Vagina (tissue), 2 donors: ENCODE results near the gene KRTAP10-5. TPM values are rescaled to one million over a fixed set of nuclear protein-coding genes. Genes with fewer than 3 reads are reported as not detected.

ENCODE experiments used
- DNase-seq, 2 donors: peaks; one replicate each; pipeline ENCODE4 v3.0.0-alpha.2; 2017; ENCODE audit errors: extremely low spot score in 2 of 2
- H3K27ac ChIP-seq: fragments of 200-600 bp; sonication (generic); one replicate; pipeline ENCODE4 v1.5.1; 2019
- H3K27me3 ChIP-seq: fragments of 200-600 bp; sonication (generic); one replicate; pipeline ENCODE4 v1.5.1; 2019
- H3K36me3 ChIP-seq, 2 donors: fragments of 200-600 bp; sonication (generic); one replicate each; pipeline ENCODE4 v1.5.1; 2017 to 2019
- H3K4me1 ChIP-seq: fragments of 200-600 bp; sonication (generic); one replicate; pipeline ENCODE4 v1.5.1; 2019
- H3K4me3 ChIP-seq, 2 donors: fragments of 200-600 bp; sonication (generic); 1 replicate in 1 of 2; 2 replicates in 1 of 2; pipeline ENCODE4 v1.5.1; 2016 to 2019
- H3K9me3 ChIP-seq: fragments of 200-600 bp; sonication (generic); one replicate; pipeline ENCODE4 v1.5.1; 2019
- POLR2A ChIP-seq, 2 donors: fragments of 450-650 bp; IDR thresholded peaks; one replicate each; pipeline ENCODE4 v1.6.1; 2017; ENCODE audit warnings: antibody characterized with exemption in 2 of 2, mild to moderate bottlenecking in 2 of 2, moderate library complexity in 2 of 2
- POLR2AphosphoS5 ChIP-seq, 2 donors: sonication (generic); formaldehyde crosslinking; IDR thresholded peaks; one replicate each; pipeline ENCODE4 v1.9.0; 2017; ENCODE audit warnings: antibody characterized with exemption in 2 of 2, mild to moderate bottlenecking in 2 of 2, low read depth in 1 of 2; ENCODE audit not compliant: insufficient read depth in 1 of 2
- intact Hi-C: fragments of 100-400 bp; cut with DNase I; formaldehyde crosslinking; loops from one replicate; pipeline ENCODE4 v1.15.1; 2023
- total RNA-seq: library from RNA; depleted of rRNA; stranded (reverse); fragments of >200 nt; gene quantifications from one replicate; pipeline ENCODE4 v1.2.3, GENCODE V29; 2016
- TF ChIP-seq, protein P1 (sequence below), 3 experiments: fragments of 450-650 bp in 2 of 3; fragments of 200-600 bp in 1 of 3; sonication (generic) in 1 of 3; IDR thresholded peaks; one replicate each; pipeline ENCODE4 v1.5.1; 2017 to 2019; ENCODE audit warnings: antibody characterized with exemption in 3 of 3, mild to moderate bottlenecking in 2 of 3, moderate library complexity in 2 of 3

KRTAP10-5 gene
- total RNA-seq, 1 donor from 2014 or later = not detected

DNA sequence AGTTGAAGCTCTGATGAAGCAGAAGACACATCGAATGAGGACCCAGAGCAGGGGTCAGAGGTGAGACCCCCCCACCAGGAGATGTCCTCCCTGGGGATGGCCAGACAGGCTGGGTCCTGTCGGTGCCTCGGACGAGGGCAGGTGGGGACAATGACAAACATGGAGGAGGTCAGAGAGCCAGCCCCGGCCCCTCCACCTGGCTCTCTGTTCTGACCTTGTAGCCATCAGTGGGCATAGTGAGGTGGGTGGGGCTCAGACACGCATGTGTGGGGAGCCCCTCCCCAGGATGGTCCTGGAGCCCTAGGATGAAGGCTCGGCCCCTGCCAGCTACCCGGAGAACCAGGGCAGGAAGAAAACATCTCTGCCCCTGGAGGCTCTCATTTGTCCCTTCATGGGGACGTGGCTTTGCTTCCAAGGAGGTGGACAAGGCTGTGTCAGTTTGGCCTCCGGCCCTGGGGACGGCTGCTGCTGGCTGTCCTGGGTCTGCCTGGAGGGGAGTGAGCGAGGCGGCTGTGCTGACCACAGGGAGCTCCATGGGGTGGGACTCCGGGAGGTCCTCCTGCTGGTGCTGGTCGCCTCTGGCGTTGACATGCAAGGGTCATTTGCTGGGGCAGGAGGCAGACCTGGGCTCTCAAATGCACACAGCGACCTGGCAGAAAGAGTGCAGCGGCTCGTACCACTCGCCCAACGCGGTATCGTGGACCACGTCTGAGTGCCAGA, 9.3 kb upstream of the KRTAP10-5 start:
- intact Hi-C loops = loop anchor here (10.0 kb wide), 1 partner anchor 135 kb away; the partner anchor contains the start of gene LRRC3
- peak; percentile 52 to 79 for DNase-seq
- H3K4me3 ChIP-seq = no peak overlapping the region
- H3K36me3 ChIP-seq = no peaks in the 10 kb centered on the region
- TF ChIP-seq, protein P1, sequence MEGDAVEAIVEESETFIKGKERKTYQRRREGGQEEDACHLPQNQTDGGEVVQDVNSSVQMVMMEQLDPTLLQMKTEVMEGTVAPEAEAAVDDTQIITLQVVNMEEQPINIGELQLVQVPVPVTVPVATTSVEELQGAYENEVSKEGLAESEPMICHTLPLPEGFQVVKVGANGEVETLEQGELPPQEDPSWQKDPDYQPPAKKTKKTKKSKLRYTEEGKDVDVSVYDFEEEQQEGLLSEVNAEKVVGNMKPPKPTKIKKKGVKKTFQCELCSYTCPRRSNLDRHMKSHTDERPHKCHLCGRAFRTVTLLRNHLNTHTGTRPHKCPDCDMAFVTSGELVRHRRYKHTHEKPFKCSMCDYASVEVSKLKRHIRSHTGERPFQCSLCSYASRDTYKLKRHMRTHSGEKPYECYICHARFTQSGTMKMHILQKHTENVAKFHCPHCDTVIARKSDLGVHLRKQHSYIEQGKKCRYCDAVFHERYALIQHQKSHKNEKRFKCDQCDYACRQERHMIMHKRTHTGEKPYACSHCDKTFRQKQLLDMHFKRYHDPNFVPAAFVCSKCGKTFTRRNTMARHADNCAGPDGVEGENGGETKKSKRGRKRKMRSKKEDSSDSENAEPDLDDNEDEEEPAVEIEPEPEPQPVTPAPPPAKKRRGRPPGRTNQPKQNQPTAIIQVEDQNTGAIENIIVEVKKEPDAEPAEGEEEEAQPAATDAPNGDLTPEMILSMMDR (IDR thresholded peaks at IDR 0.05) = no peak
- TF ChIP-seq POLR2A (IDR thresholded peaks at IDR 0.05) (no peak), POLR2AphosphoS5 (IDR thresholded peaks at IDR 0.05; ENCODE audit: insufficient read depth in 1 of 2, low read depth in 1 of 2) (no peak)
- no peaks in the 10 kb centered on the region for H3K9me3 ChIP-seq
- H3K27me3 ChIP-seq = no peaks in the 10 kb centered on the region
- H3K4me1 ChIP-seq = no peaks in the 10 kb centered on the region
- H3K27ac ChIP-seq = no peak overlapping the region

DNA sequence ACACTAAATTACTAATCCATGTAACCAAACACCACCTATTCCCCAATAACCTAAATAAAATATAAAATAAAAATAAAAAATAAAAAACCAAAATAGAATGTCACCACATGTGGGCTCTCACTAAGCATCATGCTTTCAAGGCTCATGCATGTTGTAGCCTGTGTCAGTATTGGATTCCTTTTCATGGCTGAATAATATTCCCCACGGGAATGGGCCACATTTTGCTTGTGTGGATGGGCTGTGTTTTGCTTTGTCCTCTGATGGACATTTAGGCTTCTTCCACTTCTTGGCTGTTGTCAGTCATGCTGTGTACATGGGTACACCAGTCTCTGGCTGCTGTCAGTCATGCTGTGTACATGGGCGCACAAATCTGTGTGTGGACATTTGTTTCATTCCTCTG, 8.7 kb upstream of the KRTAP10-5 start:
- no peaks in the 10 kb centered on the region for H3K9me3 ChIP-seq
- H3K27ac ChIP-seq = no peak overlapping the region
- no peak overlapping the region for H3K4me3 ChIP-seq
- intact Hi-C loops = loop anchor here (10.0 kb wide), 1 partner anchor 134 kb away; the partner anchor contains the start of gene LRRC3
- no peaks in the 10 kb centered on the region for H3K36me3 ChIP-seq
- H3K4me1 ChIP-seq = no peaks in the 10 kb centered on the region
- peak in 1 of 2 donors; percentile 58 for DNase-seq
- TF ChIP-seq POLR2AphosphoS5 (IDR thresholded peaks at IDR 0.05; ENCODE audit: insufficient read depth in 1 of 2, low read depth in 1 of 2) (no peak), POLR2A (IDR thresholded peaks at IDR 0.05) (no peak)
- TF ChIP-seq, protein P1 (IDR thresholded peaks at IDR 0.05) = no peak
- H3K27me3 ChIP-seq = no peaks in the 10 kb centered on the region

DNA sequence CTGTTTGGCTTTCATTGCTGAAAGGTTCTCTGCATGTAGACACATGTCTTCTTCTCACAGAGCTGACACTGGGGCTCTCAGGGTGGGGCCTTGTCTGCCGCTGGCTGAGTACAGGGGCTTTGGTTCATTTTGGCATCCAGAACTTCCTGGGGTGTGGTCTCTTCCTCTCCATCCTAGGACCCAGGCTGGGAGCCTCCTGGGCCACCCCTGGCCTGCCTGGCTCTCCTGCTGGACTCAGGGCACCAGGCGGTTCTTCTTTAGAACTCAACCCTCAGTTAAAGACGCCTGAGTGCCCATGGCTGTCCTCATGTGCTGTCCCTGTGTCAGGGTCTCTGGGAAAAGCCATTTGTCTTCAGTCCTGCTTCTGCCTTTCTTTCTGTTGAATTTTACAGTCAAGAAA, 5.5 kb upstream of the KRTAP10-5 start:
- Histone ChIP-seq H3K4me1 (no peaks in the 10 kb centered on the region), H3K27me3 (no peaks in the 10 kb centered on the region), H3K9me3 (peaks cover 9% of the 10 kb centered on the region), H3K36me3 (no peaks in the 10 kb centered on the region), H3K27ac (no peak overlapping the region), H3K4me3 (no peak overlapping the region)
- TF ChIP-seq POLR2A (IDR thresholded peaks at IDR 0.05) (no peak), POLR2AphosphoS5 (IDR thresholded peaks at IDR 0.05; ENCODE audit: insufficient read depth in 1 of 2, low read depth in 1 of 2) (no peak)
- TF ChIP-seq, protein P1 (IDR thresholded peaks at IDR 0.05) = no peak
- intact Hi-C loops = loop anchor here (10.0 kb wide), 1 partner anchor 131 kb away; the partner anchor contains the start of gene LRRC3
- DNase-seq = peak in 1 of 2 donors; percentile 72

DNA sequence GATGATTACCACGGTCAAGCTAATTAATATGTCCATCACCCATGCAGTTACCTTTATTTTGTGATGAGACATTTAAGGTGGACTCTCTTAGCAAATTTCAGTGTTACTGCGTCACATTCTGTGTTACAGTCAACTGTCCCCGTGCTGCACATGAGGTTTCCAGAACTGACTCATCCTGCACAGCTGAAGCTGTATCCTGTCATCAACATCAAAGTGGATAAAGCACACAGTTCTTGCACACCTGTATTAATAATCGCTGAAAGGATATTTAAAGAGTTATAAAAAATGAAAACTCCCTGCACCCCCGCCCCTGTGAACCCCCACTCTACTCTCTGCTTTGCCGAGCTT, 3.4 kb upstream of the KRTAP10-5 start:
- Histone ChIP-seq H3K27ac (no peak overlapping the region), H3K36me3 (no peaks in the 10 kb centered on the region), H3K9me3 (peaks cover 10% of the 10 kb centered on the region), H3K4me3 (no peak overlapping the region), H3K4me1 (no peaks in the 10 kb centered on the region), H3K27me3 (no peaks in the 10 kb centered on the region)
- no peak for TF ChIP-seq POLR2AphosphoS5 (IDR thresholded peaks at IDR 0.05; ENCODE audit: insufficient read depth in 1 of 2, low read depth in 1 of 2)
- no peak for DNase-seq
- intact Hi-C loops = loop anchor here (10.0 kb wide), 1 partner anchor 129 kb away; the partner anchor contains the start of gene LRRC3

DNA sequence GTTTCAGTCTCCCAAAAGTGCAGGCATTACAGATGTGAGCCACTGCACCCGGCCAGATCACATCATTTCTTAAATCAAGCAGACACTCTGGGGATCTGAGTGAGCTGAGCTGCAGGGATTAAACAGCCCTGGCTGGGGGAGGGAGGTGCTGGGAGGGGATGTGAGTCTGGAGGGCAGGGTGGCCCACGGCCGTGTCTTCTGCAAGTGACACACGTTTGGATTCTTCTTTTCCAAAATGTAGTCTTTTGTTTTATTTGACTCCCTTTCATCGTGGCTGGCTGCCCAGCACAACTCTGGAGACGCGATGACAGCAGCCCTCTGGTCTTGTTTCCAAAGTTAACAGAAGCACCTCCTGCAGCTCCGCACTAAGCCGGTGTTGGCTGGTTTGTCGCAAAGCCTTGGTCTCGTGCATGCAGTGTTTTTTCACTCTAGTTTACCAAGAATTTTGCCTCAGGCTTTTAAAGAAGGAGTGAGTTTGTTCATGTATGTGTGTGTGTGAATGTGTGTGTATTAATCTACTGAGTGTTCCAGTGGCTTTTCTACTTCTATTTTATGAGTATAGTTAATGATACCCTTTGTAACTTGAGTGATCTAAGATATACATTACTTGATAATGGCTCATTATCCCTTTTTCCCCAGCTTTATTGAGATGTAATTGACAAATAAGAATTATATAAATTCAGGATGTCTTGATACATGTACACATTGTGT, 2.8 kb upstream of the KRTAP10-5 start:
- TF ChIP-seq, protein P1 (IDR thresholded peaks at IDR 0.05) = no peak
- TF ChIP-seq POLR2AphosphoS5 (IDR thresholded peaks at IDR 0.05; ENCODE audit: insufficient read depth in 1 of 2, low read depth in 1 of 2) = no peak
- TF ChIP-seq POLR2A (IDR thresholded peaks at IDR 0.05) = no peak
- DNase-seq = peak in 1 of 2 donors; percentile 81
- Histone ChIP-seq H3K9me3 (peaks cover 10% of the 10 kb centered on the region), H3K27ac (no peak overlapping the region), H3K27me3 (no peaks in the 10 kb centered on the region), H3K36me3 (no peaks in the 10 kb centered on the region), H3K4me1 (no peaks in the 10 kb centered on the region), H3K4me3 (no peak overlapping the region)
- intact Hi-C loops = loop anchor here (10.0 kb wide), 1 partner anchor 128 kb away; the partner anchor contains the start of gene LRRC3
